G401.6 (cell line): ENCODE measurements around the gene CCDC191.

Source experiments
- FAIRE-seq: peaks from 2 replicates; lab custom pipeline; 2012; peaks lifted over from hg19 to GRCh38; lab: Jason Lieb, UNC

Gene CCDC191

DNA sequence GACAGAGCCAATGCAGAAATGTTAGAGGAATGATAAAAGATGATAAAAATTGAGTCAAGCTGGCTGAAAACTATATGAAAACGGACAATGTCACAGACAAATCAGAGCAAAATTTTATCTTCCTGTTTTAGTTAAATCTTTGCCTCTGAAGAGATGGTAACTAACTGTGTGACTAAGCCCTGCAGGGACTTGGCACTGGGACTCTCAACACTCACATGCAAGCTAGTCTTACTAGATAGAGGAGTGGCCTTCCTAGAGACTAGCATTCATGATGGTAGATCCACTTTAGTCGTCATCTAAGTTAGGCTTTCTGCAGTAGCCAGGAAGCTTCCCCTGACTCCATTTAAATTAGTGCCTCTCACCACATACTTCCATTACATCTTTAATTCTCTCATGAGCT is 4.1 kb downstream of the CCDC191 start:
- no peak for FAIRE-seq

GRCh38 chr3:114043205-114043604 is 13.1 kb downstream of the CCDC191 start:
- FAIRE-seq: no peak

DNA sequence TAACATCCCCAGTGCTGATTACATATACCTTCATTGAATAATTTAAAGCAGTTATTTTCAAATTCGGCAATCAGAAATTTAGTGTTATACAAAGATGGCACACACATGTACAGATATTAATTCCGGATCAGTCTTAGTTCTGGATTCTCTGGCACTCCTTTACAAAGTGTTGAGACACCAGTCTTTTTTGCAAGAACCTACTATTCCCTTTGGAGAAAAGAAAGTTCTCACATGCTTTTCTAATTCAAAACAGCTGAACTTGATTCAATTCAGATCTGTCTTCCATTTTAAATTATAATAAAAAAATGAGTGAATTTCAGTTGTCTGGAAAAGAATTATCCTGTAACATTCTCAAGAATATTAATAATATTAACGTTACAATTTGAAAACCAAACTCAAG is 20.4 kb downstream of the CCDC191 start:
- no peak for FAIRE-seq

DNA sequence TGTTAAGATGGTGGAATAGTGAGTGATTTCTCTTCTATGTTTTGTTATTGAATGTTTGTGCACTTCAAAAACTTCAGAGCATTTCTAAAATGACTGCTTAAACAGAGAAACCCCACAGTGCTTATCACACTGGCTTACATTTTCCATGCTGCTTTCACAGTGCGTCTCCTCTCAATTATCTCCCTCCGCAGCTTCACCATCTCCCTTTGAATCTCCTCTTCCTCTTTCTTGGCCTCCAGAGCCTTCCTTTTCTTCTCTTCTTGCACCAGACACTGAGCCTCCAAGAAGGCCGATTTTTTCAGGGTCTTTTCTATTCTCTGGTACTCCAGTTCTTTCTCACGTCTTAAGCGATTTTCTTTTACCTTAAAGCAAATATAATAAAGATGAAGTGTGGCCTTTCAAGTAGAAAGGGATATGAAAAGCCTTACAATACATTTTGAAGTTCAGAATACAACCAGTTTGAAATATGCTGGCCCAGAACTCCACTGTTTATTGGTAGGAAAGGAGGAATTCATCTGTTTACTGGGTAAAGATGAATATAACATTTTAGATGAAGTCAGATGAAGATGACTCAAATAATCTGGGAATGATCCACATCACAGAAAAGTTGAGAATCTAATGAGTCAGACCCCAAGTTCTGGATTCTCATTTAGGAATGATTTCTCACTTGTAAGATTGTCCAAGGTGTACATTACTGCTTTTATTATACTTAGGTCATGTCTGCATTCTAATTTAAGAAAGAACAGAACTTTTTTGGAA is 21.4 kb downstream of the CCDC191 start:
- FAIRE-seq: no peak

- FAIRE-seq: no peak
Measured at GRCh38 chr3:114034211-114034610, 22.1 kb downstream of the CCDC191 start.

DNA sequence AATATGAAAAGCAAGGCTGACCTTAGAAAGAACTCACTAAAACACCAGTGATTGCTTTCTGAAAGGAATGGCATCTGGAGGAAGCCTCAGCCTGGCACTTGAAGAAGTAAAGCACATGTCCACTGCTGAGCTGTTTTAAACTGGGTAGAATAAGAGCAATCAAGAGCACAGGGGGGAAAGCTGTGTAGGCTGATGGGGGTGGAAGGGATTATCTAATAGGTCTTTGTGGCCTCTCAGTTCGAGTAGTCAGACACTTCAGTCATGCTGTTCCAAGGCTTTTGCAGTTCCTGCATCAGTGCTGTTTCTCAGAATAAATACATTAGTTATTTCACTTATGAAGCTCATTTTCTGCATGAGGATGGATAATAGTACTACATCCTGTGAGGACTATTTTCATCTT is 22.6 kb downstream of the CCDC191 start:
- FAIRE-seq: no peak

DNA sequence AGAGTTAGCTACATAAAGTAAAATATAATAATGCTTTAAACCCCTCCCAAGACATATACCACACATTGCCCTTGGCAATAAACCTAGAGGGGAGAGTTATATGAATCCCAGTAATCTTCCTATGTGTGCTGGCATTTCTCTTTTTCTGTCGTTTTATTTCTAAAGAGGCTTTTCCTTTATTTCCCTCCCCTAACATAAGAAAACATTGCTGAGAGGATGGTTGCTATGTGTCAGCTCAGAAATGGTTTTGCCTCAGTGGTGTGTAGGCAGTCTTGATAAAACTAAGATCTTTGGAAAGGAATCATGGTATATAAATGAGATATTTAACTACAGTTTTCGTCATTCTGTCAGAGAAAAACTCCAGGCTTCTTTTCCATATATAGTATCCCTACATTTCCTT is 30.0 kb downstream of the CCDC191 start:
- no peak for FAIRE-seq

- FAIRE-seq: no peak
Measured at GRCh38 chr3:114025451-114025850, 30.9 kb downstream of the CCDC191 start.

DNA sequence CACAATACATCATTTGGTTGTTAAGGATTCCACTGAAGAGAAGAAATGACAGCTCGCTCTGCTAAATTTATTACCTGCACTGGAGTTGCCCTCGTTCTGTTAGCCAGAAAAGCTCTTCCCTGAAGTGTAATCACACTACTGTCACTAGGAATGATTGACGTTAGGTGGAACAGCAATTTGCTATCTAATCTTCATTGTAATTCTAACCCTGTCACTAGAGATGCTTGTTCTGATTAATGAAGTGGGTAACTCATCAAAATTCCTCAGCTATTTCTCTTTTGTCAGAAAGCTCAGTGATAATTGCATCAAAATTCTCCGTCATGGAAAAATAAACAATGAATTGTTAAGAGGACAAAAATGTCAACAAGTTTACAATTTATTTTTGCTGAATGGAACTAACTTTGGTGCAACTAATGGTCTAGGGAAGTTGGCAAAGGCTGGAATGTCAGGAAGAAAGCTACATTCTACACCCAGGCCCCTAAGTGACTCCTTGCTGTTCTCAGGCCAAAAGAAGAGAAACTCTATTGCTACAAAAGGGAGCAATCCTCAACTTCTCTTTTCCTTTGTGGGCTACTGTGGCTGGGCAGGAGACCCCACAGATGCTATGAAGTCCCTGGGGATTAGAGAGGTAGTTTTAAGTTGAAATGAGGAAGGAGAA is 34.1 kb downstream of the CCDC191 start:
- no peak for FAIRE-seq

GRCh38 chr3:114020907-114021306 is 35.4 kb downstream of the CCDC191 start:
- no peak for FAIRE-seq

GRCh38 chr3:114019486-114019885 is 36.8 kb downstream of the CCDC191 start:
- FAIRE-seq: no peak

DNA sequence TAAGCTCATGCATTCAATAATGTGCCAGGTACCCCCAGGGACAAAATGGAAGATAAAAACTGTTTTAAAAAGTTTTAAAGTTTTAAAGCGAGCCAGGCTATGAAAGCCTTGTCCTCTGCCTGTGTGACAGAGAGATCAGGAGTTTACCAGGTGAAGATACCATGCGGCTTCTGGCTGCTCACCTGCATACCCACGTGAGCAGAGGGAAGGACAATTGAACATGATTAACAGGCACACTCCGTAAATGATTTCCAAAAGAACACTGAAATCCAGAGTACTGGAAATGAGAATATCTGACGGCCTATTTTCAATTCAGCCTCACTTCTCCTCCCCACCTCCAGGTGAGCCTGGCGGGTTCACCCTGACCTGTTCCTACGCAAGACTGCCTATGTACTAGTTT is 42.1 kb downstream of the CCDC191 start:
- no peak for FAIRE-seq

DNA sequence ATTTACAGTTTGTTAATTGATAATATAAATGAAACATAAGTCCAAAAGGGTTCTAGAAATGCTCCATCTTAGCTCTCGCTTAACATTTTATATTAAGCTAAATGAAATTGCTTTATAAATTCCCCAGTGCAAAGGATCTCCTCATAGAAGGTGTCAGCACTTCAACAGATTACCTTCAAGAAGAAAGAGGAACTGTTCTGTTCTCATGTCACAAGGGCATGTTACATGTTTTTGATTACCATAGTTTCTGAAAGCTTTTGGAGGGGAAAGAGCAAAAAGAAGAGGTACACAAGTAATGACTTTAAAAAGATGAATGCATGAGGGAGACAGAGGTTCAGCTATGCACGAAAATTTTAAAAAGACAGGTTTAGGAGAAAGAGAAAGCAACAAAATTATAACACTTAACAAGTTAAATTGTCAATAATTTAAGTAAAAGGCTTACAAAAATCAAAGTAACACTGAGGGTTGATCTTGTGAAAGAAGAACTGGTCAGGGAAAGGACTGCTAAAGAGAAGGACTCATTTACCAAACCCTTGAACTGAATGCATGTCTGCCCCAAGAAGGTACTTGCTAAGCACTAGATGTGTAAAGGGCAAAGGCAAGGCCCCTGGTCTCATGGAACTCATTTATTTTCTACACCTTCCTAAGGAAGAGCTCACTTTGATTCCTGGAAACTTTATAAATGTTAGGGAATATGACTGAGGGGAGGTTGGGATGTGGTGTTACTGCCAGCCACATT is 45.1 kb downstream of the CCDC191 start:
- FAIRE-seq: no peak

- FAIRE-seq: no peak
Measured at GRCh38 chr3:114005481-114005880, 50.8 kb downstream of the CCDC191 start.

DNA sequence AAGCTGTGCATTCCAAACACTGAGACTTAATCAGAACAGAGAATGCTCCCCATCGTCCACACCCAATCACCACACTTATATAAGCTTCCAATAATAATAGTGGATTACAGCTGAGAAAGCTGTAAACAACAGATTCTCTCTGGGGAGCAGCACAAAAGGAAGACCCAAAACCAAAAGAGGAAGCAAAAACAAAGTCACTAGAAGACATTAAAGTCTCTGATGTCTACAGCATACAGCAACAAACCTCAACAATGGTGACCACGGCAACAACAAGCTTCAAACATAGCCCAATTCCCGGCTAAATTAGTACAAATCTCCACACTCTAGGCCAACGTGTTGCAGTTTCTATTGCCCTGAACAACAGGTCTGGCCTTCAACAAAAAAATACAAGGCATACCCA is 70.8 kb downstream of the CCDC191 start:
- no peak for FAIRE-seq

DNA sequence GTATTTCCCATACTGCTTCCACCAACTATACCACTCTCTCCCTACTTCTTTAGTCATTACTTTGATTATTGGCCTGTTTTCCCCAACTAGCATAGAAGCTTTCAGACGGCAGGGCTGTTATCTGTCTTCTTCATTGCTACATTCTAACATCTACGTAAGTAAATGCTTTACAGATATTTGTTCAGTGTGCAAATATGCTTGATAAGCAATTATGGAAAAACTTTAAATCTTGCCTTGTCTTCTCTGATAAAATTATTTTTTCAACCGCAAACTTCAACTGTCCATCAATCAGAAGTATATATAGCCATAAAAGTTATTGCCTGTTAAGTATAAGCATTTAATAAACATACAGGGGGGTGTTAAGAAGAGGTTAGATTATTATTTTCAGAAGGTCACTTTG is 72.8 kb downstream of the CCDC191 start:
- no peak for FAIRE-seq

DNA sequence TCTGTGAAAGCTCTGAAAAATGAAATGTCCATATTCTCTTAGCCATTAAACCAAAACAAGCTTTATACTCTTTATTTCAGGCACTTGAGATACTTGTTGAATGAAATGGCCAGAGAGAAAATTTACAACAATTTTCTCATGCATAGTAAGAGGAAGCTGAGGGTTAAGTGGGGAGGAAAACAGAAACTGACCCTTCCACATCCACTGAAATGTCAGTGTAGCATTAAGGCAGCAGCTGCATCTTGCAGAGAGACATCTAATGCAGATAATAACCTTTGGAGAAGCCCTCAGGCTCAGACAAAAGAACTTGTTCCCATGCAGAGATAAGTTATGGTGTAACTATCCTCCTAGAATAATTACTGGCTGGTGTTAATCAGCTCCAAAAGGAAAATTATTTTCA is 74.5 kb downstream of the CCDC191 start:
- FAIRE-seq: no peak

GRCh38 chr3:113979916-113980315 is 76.4 kb downstream of the CCDC191 start:
- FAIRE-seq: no peak

GRCh38 chr3:113977822-113978221 is 78.5 kb downstream of the CCDC191 start:
- FAIRE-seq: no peak

- no peak for FAIRE-seq
Measured at GRCh38 chr3:113968986-113969385, 87.3 kb downstream of the CCDC191 start.

DNA sequence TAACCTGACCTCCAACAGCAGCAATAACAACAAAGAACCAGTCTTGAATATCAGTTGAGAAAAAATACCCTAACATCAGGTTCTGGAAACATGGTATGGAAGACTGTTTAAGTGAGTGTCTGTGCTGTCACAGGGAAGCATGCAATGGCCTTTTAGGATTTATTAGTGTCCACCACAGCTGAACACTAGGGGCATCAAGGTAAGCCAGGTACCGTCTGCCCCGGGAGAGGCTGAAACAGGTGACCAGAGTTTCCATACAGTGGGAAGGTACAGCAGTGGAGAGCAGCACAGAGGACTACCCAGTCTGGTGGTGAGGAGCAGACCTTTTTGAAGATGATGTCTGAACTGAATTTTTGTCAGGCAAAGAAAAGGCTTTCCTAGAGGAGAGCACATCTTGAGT is 90.2 kb downstream of the CCDC191 start:
- FAIRE-seq: no peak

GRCh38 chr3:113963879-113964278 is 92.4 kb downstream of the CCDC191 start:
- no peak for FAIRE-seq

DNA sequence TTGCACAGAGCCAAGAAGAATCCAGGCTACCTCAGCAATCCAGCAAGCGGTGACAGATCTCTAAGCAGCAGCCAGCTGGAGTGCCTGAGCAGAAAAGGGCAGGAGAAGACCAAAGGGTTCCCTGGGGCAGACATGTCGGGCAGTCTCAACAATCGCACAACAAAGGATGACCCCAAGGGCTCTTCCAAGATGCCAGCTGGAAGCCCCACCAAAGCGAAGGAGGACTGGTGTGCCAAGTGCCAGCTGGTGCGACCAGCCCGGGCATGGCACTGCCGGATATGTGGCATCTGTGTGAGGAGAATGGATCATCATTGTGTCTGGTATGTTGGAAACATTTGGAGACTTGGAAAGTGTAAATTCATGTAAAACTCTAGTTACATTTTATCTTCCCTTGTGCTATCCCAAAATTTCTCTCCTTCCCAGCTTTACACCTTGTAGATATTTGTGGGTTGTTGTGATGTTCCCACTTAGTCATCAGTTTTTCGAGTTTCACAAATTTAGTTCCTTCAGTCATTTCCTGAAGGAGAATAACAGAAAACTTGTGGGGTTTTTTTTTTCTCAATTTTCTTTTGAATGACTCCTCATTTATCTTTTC is 102.1 kb downstream of the CCDC191 start:
- no peak for FAIRE-seq
